K562 (cell line): ENCODE data around the gene EFEMP2. TPM values are rescaled to one million over a fixed set of nuclear protein-coding genes. Genes with fewer than 3 reads are reported as not detected.

Source experiments
- ATAC-seq: fragments of 200-7000 bp; cut with Tn5 transposase; 3 replicates; pipeline ENCODE4 v1.9.1; 2020; ENCODE audit warnings: moderate library complexity
- BruUV-seq: library from RNA; stranded (reverse); fragments of 400-500 nt; replicated peaks from 2 replicates; lab custom pipeline; 2021; lab: Mats Ljungman, UMichigan
- CTCF ChIA-PET: fragments of 300-600 bp; formaldehyde crosslinking; extraction: SDS; loops from one replicate; lab custom pipeline; 2021; ENCODE audit warnings: low intra/inter-chr PET ratio; lab: Yijun Ruan, JAX
- POLR2A ChIA-PET: fragments of 300-600, 350-650 bp; sonication (Branson Sonifier 250); formaldehyde crosslinking; extraction: SDS; loops from one replicate; lab custom pipeline; 2021; ENCODE audit warnings: antibody characterized with exemption, inconsistent platforms; lab: Yijun Ruan, JAX
- DNase-seq, 4 experiments: peaks; one replicate each; pipeline versions ENCODE4 v3.0.0 to v3.0.0-alpha.2; 2011 to 2018; ENCODE audit warnings: low spot score in 3 of 4, mixed read lengths in 3 of 4; ENCODE audit errors: extremely low read depth in 1 of 4
- FAIRE-seq: peaks from 2 replicates; lab custom pipeline; 2011; peaks lifted over from hg19 to GRCh38; lab: Jason Lieb, UNC
- H2AFZ ChIP-seq: 2 replicates; pipeline ENCODE4 v1.6.0; 2011; ENCODE audit warnings: low read depth, low read length, control low read depth, inconsistent platforms
- H3K27ac ChIP-seq: fragments of 200-600 bp; 3 replicates; pipeline ENCODE4 v1.8.0; 2011; ENCODE audit warnings: low read depth, mild to moderate bottlenecking, control low read depth, inconsistent platforms, low read length, moderate library complexity, mixed read lengths; ENCODE audit errors: extremely low read depth
- H3K27me3 ChIP-seq, 2 experiments: fragments of 300-600 bp in 1 of 2; 2 replicates in 1 of 2; 3 replicates in 1 of 2; pipeline versions ENCODE4 v1.6.0 to v1.8.0; 2011; ENCODE audit warnings: inconsistent platforms in 2 of 2, low read length in 2 of 2, mild to moderate bottlenecking in 1 of 2, mixed read lengths in 1 of 2, moderate library complexity in 1 of 2; ENCODE audit not compliant: control insufficient read depth in 2 of 2, insufficient read depth in 2 of 2
- H3K36me3 ChIP-seq: fragments of 300-600 bp; 3 replicates; pipeline ENCODE4 v1.8.0; 2011; ENCODE audit warnings: mild to moderate bottlenecking, low read length, inconsistent platforms; ENCODE audit not compliant: control insufficient read depth, insufficient read depth
- H3K4me1 ChIP-seq, 2 experiments: fragments of 200-600 bp in 1 of 2; replicated peaks in 1 of 2; 2 replicates in 1 of 2; 3 replicates in 1 of 2; pipeline versions ENCODE4 v1.5.1 to v1.8.0; 2011; ENCODE audit warnings: inconsistent platforms in 2 of 2, low read length in 2 of 2, mild to moderate bottlenecking in 1 of 2, mixed read lengths in 1 of 2, moderate library complexity in 1 of 2; ENCODE audit not compliant: control insufficient read depth in 2 of 2, insufficient read depth in 2 of 2
- H3K4me2 ChIP-seq: 2 replicates; pipeline ENCODE4 v1.6.1; 2011; ENCODE audit warnings: low read length, control low read depth, inconsistent platforms, mixed read lengths; ENCODE audit not compliant: insufficient read depth
- H3K4me3 ChIP-seq: fragments of 200-600 bp; sonication (generic), shearing (Covaris generic); 2 replicates; pipeline ENCODE4 v1.5.1; 2016; ENCODE audit warnings: control low read depth, inconsistent platforms
- H3K79me2 ChIP-seq: fragments of 200-600 bp; 3 replicates; pipeline ENCODE4 v1.8.0; 2011; ENCODE audit warnings: low read length, inconsistent platforms; ENCODE audit not compliant: control insufficient read depth, insufficient read depth
- H3K9ac ChIP-seq, 2 experiments: 2 replicates each; pipeline versions ENCODE4 v1.6.0 to v1.6.1; 2011; ENCODE audit warnings: low read depth in 2 of 2, low read length in 2 of 2, control low read depth in 1 of 2, inconsistent platforms in 1 of 2, mild to moderate bottlenecking in 1 of 2, mixed read lengths in 1 of 2; ENCODE audit not compliant: insufficient read depth in 1 of 2
- H3K9me1 ChIP-seq: one replicate; pipeline ENCODE4 v1.6.0; 2011; ENCODE audit warnings: inconsistent platforms, mild to moderate bottlenecking, low read length, moderate library complexity; ENCODE audit not compliant: control insufficient read depth, insufficient read depth
- H3K9me3 ChIP-seq: replicated peaks from 2 replicates; pipeline ENCODE4 v1.5.1; 2011; ENCODE audit warnings: low read depth, low read length, inconsistent platforms; ENCODE audit not compliant: control insufficient read depth, insufficient read depth
- H4K20me1 ChIP-seq: replicated peaks from 2 replicates; pipeline ENCODE4 v1.6.1; 2011; ENCODE audit warnings: low read length, inconsistent platforms, mixed read lengths; ENCODE audit not compliant: control insufficient read depth, insufficient read depth
- E4F1 ChIP-seq: fragments of 250-450 bp; sonication (Bioruptor Pico); IDR thresholded peaks from 2 replicates; pipeline ENCODE4 v1.5.0; 2021; ENCODE audit warnings: mild to moderate bottlenecking, borderline replicate concordance
- NKRF ChIP-seq: fragments of 450-650 bp; IDR thresholded peaks from 2 replicates; pipeline ENCODE4 v1.6.1; 2016; ENCODE audit warnings: borderline replicate concordance
- SAFB ChIP-seq: fragments of 200-400 bp; formaldehyde crosslinking; IDR thresholded peaks from 2 replicates; pipeline ENCODE4 v1.6.1; 2017; ENCODE audit warnings: low read depth, low read length, borderline replicate concordance
- SPI1 ChIP-seq: IDR thresholded peaks from 2 replicates; pipeline ENCODE4 v1.6.1; 2011; ENCODE audit warnings: low read depth, low read length, control low read depth, borderline replicate concordance
- THRA ChIP-seq: fragments of 450-650 bp; IDR thresholded peaks from 2 replicates; pipeline ENCODE4 v1.6.1; 2017; ENCODE audit warnings: mild to moderate bottlenecking, moderate library complexity
- ZNF121 ChIP-seq: sonication (generic); formaldehyde crosslinking; conservative IDR thresholded peaks from 2 replicates; pipeline ENCODE4 v1.8.0; 2022; ENCODE audit warnings: missing genetic modification reagents
- WGBS: fragments of 100-300 bp; shearing (Covaris generic); methylation state at CpG from one replicate; pipeline ENCODE4 v1.1.6; 2016; ENCODE audit warnings: low coverage, mixed read lengths; ENCODE audit not compliant: insufficient coverage; ENCODE audit errors: missing lambda C conversion rate; 5-methylcytosine and 5-hydroxymethylcytosine counted together
- in situ Hi-C: fragments of 300-500 bp; cut with MboI; formaldehyde crosslinking; loops from 4 replicates; pipeline ENCODE4 v1.15.0; 2018; ENCODE audit warnings: inconsistent platforms, mixed read lengths
- intact Hi-C: fragments of 100-400 bp; cut with micrococcal nuclease; formaldehyde crosslinking; loops from 2 replicates; pipeline ENCODE4 v1.14.2; 2022
- polyA plus RNA-seq, 8 experiments: library from polyadenylated mRNA; depleted of rRNA in 4 of 8; stranded (reverse) in 5 of 8; unstranded in 3 of 8; fragments of >200 nt; fragmentation: Nextera tagmentation in 2 of 8; fragmentation: Illumina TruSeq in 1 of 8; extraction: Ambion mirVana in 2 of 8; extraction: Trizol in 1 of 8; gene quantifications; 2 replicates each; pipeline versions ENCODE4 v1.2.1 to v1.2.3, GENCODE V29; 2011 to 2014; ENCODE audit warnings: inconsistent platforms in 1 of 8, missing spikeins in 1 of 8
- total RNA-seq, 7 experiments: library from RNA; depleted of rRNA in 6 of 7; stranded (reverse); fragments of >200 nt in 6 of 7; fragmentation: Illumina TruSeq in 2 of 7; extraction: Trizol in 2 of 7; gene quantifications; 2 replicates each; pipeline versions ENCODE4 v1.2.1 to v1.2.3, GENCODE V29; 2011 to 2021; ENCODE audit warnings: low replicate concordance in 1 of 7

The EFEMP2 gene
- total and polyA plus RNA-seq, 9 of the 15 experiments (the other 6 are each of a cell fraction or from before 2014, with no cell fraction given), result 0.07 to 2.9 (median 0.69) TPM; not detected in 1

GRCh38 chr11:65850217-65851082, 22.1 kb downstream of the EFEMP2 start (continued):
- no peak for TF ChIP-seq E4F1
- TF ChIP-seq, all 486 proteins: peak for 5

- Histone ChIP-seq H3K36me3 (peaks cover 36% of the 10 kb centered on the region), H3K79me2 (peaks cover 14% of the 10 kb centered on the region; the same call in 2 of the 3 replicates), H3K9me1 (no peaks in the 10 kb centered on the region), H3K4me3 (no peak overlapping the region), H3K4me2 (no peak overlapping the region), H3K4me1 (peaks cover 0 to 21% of the 10 kb centered on the region in 2 experiments; a peak in 3 of 5 replicates), H3K9ac (peak overlapping the region in 1 of 2 experiments; percentile 62; a peak in 1 of 4 replicates), H3K27me3 (no peaks in the 10 kb centered on the region), H3K27ac (no peak overlapping the region), H4K20me1 (no peaks in the 10 kb centered on the region), H3K9me3 (peaks cover 7% of the 10 kb centered on the region; the same call in 1 of the 2 replicates), H2AFZ (no peak overlapping the region)
- DNase-seq, result peak in 2 of 4 experiments; percentile 3 to 6
- intact Hi-C loops, result no loop called here
- POLR2A ChIA-PET, result interaction anchor here (0.6 to 5.9 kb wide), 19 partner anchors 9 to 274 kb away, joined by 3 to 67 read pairs (median 5); partner anchors contain the start of genes CCDC85B, CFL1, EHBP1L1 and FIBP
- FAIRE-seq, result no peak
- 52% methylated on average over 16 of the region's 16 CpGs for WGBS
- TF ChIP-seq SPI1, result no peak
- no peak for TF ChIP-seq ZNF121 (CRISPR knock-in tag)
- TF ChIP-seq SAFB, result no peak
- no peak for TF ChIP-seq NKRF
- no peak for TF ChIP-seq THRA
- no peak for ATAC-seq
- BruUV-seq, result no TSS peak
- in situ Hi-C loops, result no loop called here
- CTCF ChIA-PET, result no interaction called here
These were observed 22.8 kb downstream of the EFEMP2 start for GRCh38 chr11:65849771-65850216.
